LNCAP (cell line): ENCODE data around the gene JAKMIP1.

Source experiments
- TF ChIP-seq, protein P1 (sequence below): fragments of 450-650 bp; IDR thresholded peaks from 2 replicates; pipeline ENCODE4 v1.5.1; 2017; ENCODE audit warnings: mild to moderate bottlenecking

The JAKMIP1 gene

GRCh38 chr4:5992828-5993321 is 207.5 kb downstream of the JAKMIP1 start:
- TF ChIP-seq, protein P1, sequence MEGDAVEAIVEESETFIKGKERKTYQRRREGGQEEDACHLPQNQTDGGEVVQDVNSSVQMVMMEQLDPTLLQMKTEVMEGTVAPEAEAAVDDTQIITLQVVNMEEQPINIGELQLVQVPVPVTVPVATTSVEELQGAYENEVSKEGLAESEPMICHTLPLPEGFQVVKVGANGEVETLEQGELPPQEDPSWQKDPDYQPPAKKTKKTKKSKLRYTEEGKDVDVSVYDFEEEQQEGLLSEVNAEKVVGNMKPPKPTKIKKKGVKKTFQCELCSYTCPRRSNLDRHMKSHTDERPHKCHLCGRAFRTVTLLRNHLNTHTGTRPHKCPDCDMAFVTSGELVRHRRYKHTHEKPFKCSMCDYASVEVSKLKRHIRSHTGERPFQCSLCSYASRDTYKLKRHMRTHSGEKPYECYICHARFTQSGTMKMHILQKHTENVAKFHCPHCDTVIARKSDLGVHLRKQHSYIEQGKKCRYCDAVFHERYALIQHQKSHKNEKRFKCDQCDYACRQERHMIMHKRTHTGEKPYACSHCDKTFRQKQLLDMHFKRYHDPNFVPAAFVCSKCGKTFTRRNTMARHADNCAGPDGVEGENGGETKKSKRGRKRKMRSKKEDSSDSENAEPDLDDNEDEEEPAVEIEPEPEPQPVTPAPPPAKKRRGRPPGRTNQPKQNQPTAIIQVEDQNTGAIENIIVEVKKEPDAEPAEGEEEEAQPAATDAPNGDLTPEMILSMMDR, result no peak

DNA sequence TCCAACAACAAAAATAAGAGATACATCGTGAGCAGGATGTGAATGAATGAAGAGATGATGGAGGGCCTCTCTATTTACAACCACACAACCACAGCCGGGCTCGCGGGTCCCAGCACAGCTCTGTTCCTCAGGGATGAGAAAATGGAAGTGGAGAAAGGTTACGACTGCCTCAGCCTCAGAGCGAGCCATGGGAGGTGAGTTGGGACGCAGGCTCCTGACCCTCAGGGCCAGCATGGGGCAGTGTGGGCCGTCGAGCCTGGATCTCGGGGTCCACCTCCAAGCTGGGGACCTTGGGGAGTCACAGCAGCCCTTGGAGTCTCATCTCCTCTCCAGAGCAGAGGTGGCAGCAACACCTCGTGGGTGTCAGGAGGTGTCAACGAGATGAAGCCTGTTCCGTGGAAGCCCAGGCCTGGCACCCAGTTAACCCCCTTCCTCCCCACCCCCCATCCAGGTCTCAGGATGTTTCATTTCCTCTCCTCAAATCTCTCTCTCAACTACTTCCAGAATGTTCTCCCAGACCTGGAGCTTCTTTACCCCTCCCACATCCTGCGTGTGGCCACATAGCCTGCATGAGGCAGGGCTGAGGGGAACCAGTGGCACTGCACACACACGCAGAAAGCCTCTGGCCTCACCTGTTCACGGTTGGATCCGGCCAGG is 208.1 kb downstream of the JAKMIP1 start:
- TF ChIP-seq, protein P1, result no peak

DNA sequence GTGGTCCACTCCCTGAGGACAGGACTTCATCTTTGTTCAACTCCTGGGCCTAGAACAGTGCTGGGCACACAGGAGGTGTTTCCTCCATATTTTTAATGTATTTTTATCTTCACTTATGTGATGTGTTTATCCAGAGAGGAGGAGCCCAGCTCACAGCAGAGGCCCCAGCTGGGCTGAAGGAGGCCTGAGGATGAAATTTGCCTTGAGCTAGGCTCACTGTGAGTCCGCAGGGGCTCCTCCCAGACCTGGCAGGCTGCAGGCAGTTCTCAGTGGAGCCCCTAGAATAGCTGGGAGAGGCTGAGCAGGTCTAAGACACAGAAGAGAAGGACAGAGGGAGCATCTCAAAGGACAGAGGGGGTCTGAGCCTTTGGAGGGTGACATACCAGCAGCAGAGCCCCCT is 208.9 kb downstream of the JAKMIP1 start:
- TF ChIP-seq, protein P1, result no peak

DNA sequence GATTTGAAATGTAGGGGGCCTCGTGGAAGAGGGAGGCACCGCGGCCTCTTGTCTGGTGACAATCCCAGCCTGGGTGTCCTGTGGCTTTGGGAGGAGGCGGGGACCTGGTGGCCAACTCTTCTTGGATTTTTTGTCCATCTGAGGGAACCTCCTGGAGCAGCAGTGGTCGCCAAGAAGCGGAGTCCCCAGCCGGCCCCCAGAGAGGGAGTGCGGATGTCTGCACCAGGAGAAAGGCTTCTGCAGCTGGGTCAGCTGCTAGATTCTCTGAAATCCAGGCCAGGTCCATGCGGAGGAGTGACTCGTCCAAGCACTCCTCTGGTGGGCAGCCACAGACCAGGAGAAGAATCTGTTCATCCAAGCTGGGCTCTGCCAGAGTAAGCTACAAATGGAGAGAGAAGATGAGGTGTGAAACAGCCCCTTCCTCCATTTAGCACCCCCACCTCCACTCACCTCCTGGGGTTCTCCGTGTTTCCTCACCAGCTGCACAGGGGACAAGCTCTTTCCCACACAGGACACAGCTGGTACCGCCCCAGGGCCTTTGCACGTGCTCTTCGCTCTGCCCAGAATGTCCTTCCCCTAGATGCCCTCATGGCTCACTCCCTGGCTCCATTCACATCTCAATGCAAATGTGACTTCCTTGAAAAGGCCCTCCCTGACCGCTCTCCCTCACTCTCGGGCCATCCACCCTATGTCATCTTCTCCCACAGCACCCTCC is 209.7 kb downstream of the JAKMIP1 start:
- TF ChIP-seq, protein P1, result no peak

GRCh38 chr4:5989236-5990225 is 210.8 kb downstream of the JAKMIP1 start:
- TF ChIP-seq, protein P1, result no peak

DNA sequence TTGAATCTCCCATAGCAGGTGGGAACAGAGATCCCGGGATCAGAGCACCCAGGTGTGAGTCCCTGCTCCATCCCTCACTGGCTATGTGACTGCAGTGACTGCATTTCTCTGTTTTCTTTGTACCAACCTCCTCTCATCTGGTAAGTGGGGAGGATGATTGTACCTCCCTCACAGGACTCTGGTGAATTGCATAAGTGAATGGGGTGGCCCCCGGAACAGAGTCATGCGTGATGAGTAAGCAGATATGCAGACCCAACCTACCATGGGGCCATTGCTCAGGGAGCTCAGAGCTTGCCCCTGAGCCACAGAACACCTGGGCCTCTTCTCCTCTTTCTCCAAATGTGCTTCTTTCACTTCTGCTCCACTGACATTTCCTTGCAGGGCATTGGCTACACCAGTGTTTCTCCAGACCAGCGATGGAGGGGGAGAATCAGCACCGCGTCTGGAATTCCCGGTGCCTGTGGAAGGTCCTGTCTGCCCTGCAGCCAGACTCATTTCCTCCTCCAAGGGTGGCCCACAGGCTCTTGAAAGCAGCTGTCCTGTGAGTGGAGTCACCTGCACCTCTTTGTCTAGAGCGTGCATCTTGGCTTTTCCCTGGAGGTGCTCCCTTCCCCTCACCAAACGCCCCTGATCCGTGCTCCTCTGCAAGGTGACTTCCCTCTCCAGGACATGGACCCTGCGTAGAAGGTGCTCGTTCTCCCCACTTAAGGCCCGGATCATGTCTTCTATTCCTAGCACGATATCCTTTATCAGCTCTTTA is 212.1 kb downstream of the JAKMIP1 start:
- TF ChIP-seq, protein P1, result no peak
